HG02798 (cell line): ENCODE results near the gene ARID1B.

Source experiments
- ATAC-seq: cut with Tn5 transposase; IDR thresholded peaks from one replicate; pipeline ENCODE4 v1.9.1; 2021; ENCODE audit warnings: mild to moderate bottlenecking; ENCODE audit not compliant: unreplicated experiment, poor library complexity

The ARID1B gene

GRCh38 chr6:157107915-157108651 lies 330.9 kb downstream of the ARID1B start:
- no peak for ATAC-seq

- no peak for ATAC-seq
Measured at GRCh38 chr6:157108923-157109322, 331.7 kb downstream of the ARID1B start.

- no peak for ATAC-seq
Measured at GRCh38 chr6:157110607-157111006, 333.4 kb downstream of the ARID1B start.

- no peak for ATAC-seq
Measured at GRCh38 chr6:157113389-157113788, 336.2 kb downstream of the ARID1B start.

GRCh38 chr6:157116426-157116825 lies 339.2 kb downstream of the ARID1B start:
- no peak for ATAC-seq

- no peak for ATAC-seq
Measured at GRCh38 chr6:157117431-157118095, 340.4 kb downstream of the ARID1B start.

- no peak for ATAC-seq
Measured at GRCh38 chr6:157119502-157120027, 342.4 kb downstream of the ARID1B start.

- no peak for ATAC-seq
Measured at GRCh38 chr6:157120534-157121232, 343.5 kb downstream of the ARID1B start.

- no peak for ATAC-seq
Measured at GRCh38 chr6:157121897-157122296, 344.7 kb downstream of the ARID1B start.

GRCh38 chr6:157123234-157123633 lies 346.1 kb downstream of the ARID1B start:
- ATAC-seq, result no peak

- ATAC-seq, result no peak
Measured at GRCh38 chr6:157124485-157125254, 347.5 kb downstream of the ARID1B start.

GRCh38 chr6:157125531-157125930 lies 348.4 kb downstream of the ARID1B start:
- no peak for ATAC-seq

- ATAC-seq, result no peak
Measured at GRCh38 chr6:157126183-157127098, 349.3 kb downstream of the ARID1B start.

- no peak for ATAC-seq
Measured at GRCh38 chr6:157128235-157128775, 351.1 kb downstream of the ARID1B start.

GRCh38 chr6:157131250-157131649 lies 354.1 kb downstream of the ARID1B start:
- ATAC-seq, result no peak

- ATAC-seq, result no peak
Measured at GRCh38 chr6:157133856-157134255, 356.7 kb downstream of the ARID1B start.

GRCh38 chr6:157134402-157135047 lies 357.3 kb downstream of the ARID1B start:
- no peak for ATAC-seq

GRCh38 chr6:157135691-157136090 lies 358.5 kb downstream of the ARID1B start:
- ATAC-seq, result no peak

- no peak for ATAC-seq
Measured at GRCh38 chr6:157137501-157137900, 360.3 kb downstream of the ARID1B start.
